C1 segment of cervical spinal cord (tissue), 14 donors: ENCODE data around the gene ANKRD37.
A peak's percentile ranks its signal among the peaks of the same experiment; 100 is the strongest.
"Not testable (repeated sequence)": the region's sequence is repeated elsewhere in the genome, so short reads cannot be mapped to it uniquely, and the experiment has no call there.

Experiments used
- DNase-seq, 14 donors: peaks; one replicate each; lab custom pipeline; 2025; lab: John Stamatoyannopoulos, UW

Gene ANKRD37, protein sequence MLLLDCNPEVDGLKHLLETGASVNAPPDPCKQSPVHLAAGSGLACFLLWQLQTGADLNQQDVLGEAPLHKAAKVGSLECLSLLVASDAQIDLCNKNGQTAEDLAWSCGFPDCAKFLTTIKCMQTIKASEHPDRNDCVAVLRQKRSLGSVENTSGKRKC

GRCh38 chr4:185396724-185397385, at the start of gene ANKRD37:
ANKRD37 (plus strand) TSS chr4:185396841; CDS start chr4:185396924, 83 bp downstream.
- peak in 8 of 14 donors; percentile 45 to 83 (median 70) for DNase-seq

GRCh38 chr4:185346975-185347601, 49.6 kb upstream of the ANKRD37 start:
- DNase-seq: no peak

DNA sequence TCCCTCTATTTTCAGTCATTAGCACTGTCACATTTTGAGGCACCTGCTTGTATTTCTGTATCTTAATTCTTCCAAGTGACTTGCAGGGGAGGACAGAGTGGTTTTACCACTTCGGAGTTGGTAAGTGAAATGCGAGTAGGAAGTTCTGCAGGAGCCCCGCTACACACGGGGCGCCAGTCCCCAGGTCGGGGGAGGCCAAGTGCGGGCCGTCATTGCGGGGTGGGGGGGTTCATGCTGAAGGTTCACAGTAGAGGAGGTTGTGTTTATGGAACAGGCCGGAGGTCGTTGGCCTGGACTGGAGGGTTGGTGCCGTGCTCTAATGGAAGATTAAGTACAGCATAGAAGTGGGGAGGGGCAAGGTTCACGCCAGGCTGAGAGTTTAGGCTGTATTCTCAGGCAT, 45.0 kb upstream of the ANKRD37 start:
- no peak for DNase-seq

DNA sequence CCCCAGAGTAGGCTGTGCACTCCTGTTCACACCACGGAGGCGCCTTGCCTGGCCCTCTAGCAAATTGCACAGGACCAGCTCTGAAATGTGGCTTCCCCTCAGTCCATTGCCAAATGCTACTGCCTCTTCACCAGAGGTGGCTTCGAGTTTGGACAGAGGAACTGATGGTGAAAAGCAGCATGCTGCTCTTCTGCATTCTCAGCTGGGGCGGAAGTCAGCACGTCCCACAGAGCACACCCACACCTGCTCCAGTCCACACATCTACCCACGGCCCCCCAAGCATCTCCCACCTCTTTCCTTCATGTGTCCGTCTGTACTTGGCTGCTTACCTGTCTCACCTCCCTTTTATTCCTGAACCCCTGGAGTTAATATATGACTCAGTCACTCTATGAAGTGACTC, 44.4 kb upstream of the ANKRD37 start:
- DNase-seq: no peak

- DNase-seq: no peak
These were observed 43.9 kb upstream of the ANKRD37 start for GRCh38 chr4:185352741-185353140.

- no peak for DNase-seq
These were observed 39.4 kb upstream of the ANKRD37 start for GRCh38 chr4:185357211-185357610.

DNA sequence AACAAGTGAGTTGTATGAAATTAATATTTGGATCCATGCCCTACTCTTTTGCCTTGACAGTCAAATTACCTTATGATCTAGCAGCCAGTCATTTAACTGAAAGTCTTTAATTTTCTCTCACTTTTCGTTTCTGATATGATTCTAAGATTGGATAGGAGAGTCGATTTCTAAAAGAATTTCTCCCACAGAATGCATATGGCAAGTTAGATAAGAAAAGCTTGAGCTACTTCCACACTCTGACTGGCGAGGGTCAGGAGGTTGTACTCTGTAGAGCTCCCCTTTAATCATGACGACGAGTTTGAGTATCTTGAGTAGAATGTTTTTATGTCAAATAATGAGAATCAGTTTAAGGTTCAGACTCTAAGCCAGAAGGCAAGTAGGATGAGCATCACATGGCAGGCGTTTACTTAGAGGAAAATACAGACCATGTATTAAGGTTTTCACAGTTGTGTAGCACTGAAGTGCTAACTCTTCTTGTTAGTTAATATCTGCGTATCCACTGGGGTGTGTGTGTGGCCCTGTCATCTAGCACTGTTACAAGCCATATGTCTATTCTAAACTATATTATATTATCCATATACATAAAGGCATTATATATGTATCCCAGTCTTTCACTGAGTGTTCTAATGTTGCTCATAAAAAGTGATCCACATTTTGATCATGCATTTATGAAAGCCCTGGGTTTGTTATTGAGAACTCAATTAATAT, 38.8 kb upstream of the ANKRD37 start:
- no peak for DNase-seq

- DNase-seq: no peak
These were observed 38.1 kb upstream of the ANKRD37 start for GRCh38 chr4:185358514-185358913.

DNA sequence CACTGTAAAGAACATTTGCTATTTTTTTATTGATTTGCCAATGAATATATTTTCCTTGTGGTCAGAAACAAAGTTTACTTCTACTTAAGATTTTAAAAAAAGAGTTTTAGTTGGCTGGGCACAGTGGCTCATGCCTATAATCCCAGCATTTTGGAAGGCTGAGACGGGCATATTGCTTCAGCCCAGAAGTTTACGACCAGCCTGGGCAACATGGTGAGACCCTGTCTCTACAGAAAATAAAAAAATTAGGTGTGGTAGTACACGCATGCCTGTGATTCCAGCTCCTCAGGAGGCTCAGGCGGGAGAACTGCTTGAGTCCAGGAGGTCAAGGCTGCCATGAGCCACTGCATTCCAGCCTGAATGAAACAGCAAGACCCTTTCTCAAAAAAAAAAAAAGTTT, 37.7 kb upstream of the ANKRD37 start:
- no peak for DNase-seq

DNA sequence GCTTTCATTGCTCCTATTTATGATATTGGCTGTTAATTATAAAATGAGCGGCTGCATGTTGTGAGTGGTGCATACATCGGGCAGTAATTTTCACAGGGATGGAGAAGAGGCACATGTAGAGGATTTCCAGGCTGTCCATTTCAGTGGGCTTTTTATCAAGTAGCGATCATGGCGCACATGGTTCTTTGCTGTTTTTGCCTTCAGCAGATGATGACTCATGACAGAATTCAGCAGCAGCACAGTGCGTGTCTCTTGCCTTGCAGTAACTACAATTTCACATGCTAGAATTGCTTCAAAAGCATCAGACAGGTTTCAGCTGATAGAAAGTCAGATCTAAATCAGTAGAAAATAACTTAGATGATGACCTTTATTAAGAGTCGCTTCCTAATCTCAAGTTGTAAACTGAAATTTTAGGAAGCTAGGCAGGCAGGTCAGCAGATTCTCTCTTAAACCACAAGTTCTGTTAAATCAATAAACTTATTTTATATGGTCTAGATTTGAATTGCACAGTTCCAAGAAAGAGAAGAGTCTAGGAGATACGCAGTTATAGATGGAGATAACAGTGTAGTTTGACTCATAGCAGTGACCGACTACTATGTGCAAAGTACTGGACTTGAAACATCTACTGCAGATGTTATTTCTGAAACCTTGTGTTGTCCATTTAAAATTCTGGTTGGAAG, 36.7 kb upstream of the ANKRD37 start:
- no peak for DNase-seq

GRCh38 chr4:185361872-185362271, 34.8 kb upstream of the ANKRD37 start:
- DNase-seq: no peak

DNA sequence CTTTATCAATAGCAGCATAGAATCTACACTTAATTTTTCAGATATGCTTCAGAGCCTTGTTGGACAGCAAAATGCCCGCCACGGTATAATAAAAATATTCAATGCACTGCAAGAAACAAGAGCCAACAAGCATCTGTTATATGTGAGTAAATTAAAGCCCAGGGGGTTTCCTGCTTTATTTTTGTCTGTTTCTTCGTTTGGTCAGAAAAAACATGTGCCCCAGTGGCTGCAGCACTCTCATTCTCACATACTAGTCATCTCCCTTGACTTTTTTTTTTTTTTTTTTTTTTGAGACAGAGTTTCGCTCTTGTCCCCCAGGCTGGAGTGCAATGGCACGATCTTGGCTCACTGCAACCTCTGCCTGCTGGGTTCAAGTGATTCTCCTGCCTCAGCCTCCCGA, 34.1 kb upstream of the ANKRD37 start:
- DNase-seq: not testable (repeated sequence)

GRCh38 chr4:185363251-185363650, 33.4 kb upstream of the ANKRD37 start:
- DNase-seq: no peak

DNA sequence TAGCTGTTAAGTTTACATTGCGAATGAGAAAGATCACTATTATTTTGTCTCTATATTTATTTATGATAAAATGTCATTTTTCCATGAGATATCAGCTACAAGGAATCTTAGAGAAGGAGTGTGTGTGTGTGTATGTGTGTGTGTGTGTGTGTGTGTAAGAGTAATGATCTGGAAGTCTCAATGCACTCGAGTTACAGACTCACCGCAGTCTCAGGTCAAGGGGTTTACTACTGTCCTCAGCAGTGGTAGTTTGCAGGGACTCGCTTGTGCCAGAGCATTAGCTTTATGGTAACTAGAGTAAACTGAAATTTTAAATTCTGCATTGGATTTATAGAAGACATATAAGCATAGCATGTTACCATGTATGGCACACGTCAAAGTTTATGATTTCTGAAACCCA, 31.8 kb upstream of the ANKRD37 start:
- no peak for DNase-seq

DNA sequence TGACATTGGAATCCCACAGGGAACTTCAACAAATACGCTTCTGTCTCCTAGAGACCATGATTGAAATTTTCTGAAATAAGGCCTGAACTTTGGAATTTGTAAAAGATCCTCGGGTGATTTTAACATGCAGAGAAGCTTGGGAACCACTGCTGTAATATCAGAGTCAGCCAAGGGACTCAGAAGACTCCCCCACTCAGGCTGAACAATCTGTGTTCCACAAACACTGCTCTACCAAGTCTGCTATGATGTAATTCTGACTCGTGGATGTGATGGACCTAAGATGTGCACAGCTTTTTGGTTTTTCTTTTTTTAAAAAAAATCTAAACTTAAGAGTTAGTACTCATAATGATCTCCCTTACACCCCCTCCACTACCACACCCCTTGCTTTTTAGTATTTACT, 26.9 kb upstream of the ANKRD37 start:
- DNase-seq: no peak

DNA sequence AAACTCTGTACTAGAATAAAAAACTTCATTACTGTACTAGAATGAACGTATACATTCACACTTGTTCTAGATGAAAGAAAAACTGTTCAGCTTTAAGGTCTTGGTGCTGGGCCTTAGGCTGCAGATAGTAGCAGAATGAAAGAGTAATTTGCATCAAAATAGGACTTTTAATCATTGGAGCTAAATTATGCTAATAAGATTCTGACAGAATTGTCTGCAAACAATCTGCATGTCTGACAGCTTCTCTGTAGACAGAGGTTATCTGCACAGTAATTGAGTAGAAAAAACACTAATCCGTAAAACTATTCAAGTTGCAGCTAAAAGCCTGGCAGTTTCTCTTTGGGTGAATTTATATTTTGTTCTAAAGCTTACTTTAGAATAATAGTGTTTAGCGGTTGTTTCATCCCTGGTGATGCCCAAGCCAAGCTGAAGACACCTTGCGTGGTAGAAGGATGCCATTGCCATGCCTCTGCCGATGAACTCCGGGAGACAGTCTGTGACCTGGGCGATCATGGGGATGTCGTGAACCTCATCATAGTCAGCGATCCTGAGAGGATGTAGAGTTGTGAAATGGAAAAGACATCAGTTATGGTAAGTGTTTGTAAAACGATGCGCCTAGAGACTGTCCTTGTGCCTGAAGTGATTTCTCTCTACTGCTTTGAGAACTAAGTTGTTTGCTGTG, 26.2 kb upstream of the ANKRD37 start:
- DNase-seq: no peak

DNA sequence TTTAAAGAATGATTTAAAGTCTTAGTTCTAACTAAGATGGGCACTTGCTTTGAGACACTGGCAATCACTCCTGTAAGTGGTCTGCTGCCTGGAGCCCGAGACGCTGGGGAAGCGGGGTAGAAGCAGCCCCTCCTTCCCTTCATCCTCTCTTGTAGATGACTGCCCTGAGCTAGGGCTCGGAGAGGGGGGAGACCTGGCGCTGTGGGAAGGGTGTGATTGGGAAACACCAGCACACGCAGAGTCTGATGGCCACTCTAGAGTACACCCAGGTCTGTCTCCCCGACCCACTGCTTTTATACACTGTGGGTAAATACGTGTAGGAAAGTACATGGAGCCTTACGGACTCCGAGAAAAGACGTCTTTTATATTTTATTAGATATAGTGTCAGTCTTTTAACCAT, 24.9 kb upstream of the ANKRD37 start:
- DNase-seq: no peak

- no peak for DNase-seq
These were observed 22.6 kb upstream of the ANKRD37 start for GRCh38 chr4:185374027-185374426.

GRCh38 chr4:185374573-185374972, 22.1 kb upstream of the ANKRD37 start:
- no peak for DNase-seq

GRCh38 chr4:185378264-185378663, 18.4 kb upstream of the ANKRD37 start:
- DNase-seq: no peak
